Urothelium cell line (cell line): Measurements from ENCODE around the gene LZTFL1.
"Not testable (repeated sequence)": the region's sequence is repeated elsewhere in the genome, so short reads cannot be mapped to it uniquely, and the experiment has no call there.

Source experiments
- DNase-seq: peaks from one replicate; pipeline ENCODE4 v3.0.0; 2011; ENCODE audit warnings: low spot score, mixed read lengths
- FAIRE-seq: peaks from 2 replicates; lab custom pipeline; 2011; peaks lifted over from hg19 to GRCh38; lab: Jason Lieb, UNC

Gene LZTFL1

DNA sequence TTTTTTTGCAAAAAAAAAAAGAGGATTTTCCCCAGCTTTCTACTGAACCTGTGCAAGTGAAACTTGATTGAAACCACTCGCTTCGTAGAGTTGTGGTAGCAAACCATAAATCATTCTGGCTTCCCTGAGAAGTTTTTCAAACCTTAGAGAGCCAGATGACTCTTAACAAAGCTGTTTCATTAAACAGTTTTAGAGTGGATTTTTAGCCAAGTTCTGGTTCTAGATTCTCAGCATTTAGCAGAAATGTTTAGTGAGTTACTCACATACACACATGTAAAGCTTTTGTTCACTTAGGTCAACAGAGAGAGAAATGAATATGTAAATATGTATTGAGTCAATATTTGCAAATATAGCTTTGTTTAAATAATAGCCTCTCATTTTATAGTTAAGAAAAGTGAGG lies 26.3 kb upstream of the LZTFL1 start:
- DNase-seq (no peak), FAIRE-seq (no peak)

DNA sequence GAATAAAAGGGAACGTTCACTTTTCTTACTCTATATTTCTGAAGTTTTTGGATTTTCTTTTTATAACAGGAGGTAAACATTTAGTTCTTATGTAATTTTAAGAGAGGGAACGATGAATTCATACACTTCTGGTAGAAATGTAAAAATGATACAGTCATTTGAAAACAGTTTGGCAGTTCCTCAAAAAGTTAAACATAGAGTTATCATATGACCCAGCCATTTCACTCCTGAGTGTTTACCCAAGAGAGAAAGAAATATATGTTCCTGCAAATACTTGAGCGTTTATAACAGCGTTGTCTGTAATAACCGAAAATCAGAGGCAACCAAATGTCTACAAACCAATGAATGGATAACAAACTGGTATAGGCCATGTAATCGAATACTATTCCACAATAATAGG lies 23.6 kb upstream of the LZTFL1 start:
- DNase-seq: no peak
- FAIRE-seq: no peak

DNA sequence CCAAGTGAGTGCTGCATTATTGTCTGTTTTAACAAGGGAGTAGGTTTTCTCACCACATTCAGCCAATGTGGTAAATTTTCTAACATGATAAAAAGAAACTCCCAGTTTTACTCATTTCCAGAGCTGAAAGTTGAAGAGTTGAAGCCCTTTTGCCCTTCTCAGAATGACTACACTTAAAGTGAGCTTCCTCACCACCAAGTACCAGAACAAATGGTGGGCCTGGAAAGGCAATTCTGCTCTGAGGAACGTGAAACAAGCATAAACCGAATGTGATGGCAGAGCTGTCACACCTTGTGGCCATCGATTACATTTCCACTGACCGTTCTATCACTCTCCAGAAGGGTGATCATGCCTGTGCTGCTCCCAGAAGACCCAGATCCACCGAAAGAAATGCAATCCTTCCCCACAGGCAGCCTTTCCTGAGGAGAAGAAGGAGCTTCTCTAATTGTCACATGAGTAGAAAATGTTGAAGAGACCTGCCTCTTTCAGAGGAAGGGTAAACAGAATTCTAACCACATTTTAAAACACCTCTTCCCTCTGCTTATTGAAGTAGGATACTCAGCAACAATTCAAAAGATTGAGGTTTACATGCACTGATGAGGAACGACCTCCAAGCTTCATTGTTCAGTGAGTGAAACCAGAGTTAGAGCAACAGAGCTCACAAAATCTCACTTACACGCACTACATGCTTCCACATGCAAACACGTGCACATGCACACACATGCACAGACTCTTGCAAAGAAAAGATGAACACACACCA lies 23.0 kb upstream of the LZTFL1 start:
- FAIRE-seq: no peak
- DNase-seq: no peak

DNA sequence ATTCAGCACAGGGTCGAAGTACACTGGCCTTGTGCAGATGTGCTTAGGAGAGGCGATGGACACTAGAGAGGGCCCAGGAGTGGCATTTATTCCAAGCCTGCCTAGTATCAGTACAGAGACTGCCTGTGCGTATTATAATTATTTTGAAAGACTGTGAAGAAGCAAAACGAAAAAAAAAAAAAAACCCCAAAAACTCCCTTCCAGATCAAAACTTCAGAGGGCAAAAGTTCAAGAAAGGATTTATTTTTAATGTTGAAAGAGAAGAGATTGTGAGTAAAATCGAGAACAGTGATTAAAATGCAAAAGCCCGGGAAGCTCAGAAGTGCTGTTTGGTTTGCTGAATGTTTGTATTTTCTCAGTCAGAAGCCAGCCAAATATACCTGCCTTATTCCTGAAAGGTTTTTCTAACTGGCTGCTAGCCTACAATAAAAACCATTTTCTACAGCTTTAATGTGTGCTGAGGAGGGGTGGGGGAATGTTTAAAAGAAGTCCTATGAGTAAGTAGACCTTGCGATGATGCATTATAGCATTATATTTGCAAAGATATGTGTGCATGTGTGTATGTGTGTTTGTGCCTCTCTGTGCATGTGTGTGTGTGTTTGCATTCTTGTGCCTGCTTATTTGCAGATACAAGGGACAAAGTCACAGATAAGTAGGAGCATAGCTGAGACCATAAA lies 19.3 kb upstream of the LZTFL1 start:
- no peak for DNase-seq
- FAIRE-seq: no peak

DNA sequence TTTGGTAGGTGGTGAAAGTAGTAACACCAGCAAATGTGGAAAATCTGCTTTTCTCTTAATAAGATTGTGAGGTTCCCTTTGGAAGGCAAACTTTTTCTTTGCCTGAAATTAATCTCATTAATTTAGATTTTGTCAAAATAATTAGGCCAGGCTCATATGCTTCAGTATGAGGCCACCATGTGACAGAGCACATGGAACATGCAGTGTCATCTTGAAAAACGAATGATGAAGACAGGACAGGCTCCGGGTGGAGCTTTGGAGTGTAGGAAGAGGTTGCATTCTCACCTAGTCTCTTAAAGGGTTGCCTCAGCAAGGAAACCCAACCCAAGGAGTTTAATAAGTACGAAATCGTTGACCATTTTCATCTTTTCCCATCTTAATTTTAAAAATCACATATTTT lies 18.6 kb upstream of the LZTFL1 start:
- DNase-seq (no peak), FAIRE-seq (no peak)

DNA sequence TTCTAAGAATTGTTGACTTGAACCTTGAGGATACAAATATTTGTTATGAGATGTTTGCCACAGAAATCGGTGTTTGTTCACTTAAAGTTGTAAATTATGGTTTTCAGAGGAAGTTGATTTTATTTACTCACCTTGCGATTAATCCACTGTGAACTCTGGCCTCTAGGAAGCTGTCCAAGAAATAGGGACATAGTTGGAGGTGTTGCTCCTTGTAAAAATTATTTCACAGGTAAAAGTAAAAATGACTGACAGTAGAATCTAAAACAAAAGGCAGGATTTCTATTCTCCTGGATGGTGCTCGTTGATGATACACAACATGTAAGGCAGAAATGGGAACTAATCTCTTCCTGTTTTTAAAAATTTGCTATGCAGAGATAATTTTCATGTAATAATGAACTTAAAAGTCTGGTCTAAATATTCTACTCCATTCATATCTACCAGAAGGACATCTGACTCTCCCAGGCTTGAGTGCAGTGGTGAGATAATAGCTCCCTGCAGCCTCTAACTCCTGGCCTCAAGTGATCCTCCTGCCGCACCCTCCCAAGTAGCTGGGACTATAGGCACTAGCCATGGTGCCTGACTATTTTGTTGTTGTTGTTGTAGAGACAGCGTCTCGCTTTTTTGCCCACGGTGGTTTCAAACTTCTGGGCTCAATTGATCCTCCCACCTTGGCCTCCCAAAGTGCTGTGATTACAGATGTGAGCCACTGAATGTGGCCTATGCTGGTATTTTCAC lies 17.1 kb upstream of the LZTFL1 start:
- FAIRE-seq: no peak
- no peak for DNase-seq

DNA sequence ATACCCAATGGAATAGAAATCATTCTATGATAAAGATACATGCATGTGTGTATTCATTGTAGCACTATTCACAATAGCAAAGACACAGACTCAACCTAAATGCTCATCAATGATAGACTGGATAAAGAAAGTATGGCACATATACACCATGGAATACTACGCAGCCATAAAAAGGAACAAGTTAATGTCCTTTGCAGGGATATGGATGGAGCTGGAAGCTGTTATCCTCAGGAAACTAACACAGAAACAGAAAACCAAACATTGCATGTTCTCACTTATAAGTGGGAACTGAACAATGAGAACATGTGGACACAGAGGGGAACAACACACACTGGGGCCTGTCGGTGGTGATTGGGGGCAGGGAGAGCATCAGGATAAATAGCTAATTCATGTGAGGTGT lies 15.1 kb upstream of the LZTFL1 start:
- not testable (repeated sequence) for FAIRE-seq, DNase-seq

DNA sequence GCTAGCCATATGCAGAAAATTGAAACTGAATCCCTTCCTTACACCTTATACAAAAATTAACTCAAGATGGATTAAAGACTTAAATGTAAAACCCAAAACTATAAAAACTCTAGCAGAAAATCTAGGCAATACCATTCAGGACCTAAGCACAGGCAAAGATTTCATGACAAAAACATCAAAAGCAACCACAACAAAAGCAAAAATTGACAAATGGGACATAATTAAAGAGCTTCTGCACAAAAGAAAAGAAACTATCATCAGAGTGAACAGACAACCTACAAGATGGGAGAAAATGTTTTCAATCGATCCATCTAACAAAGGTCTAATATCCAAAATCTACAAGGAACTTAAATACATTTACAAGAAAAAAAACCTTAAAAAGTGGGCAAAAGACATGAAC lies 14.4 kb upstream of the LZTFL1 start:
- DNase-seq, FAIRE-seq: not testable (repeated sequence)

DNA sequence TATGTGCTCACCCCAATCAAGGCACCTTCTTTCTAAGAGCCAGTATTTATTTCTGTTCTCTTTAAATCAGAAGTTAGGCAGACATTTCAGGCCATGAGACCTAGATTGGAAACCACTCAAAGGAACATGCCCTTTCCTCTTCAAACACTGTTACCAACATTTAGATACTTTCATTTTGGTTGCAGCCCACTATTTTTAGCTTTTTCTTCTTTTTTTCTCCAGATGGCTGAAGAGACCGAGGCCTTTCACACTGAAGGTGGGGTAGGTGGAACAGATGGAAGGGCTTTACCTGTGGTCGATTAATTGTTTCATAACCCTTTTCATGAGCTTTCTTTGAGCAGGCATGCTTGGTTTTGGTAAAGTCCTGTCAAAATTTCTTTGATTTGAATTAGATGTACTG lies 10.9 kb upstream of the LZTFL1 start:
- FAIRE-seq (no peak), DNase-seq (no peak)

DNA sequence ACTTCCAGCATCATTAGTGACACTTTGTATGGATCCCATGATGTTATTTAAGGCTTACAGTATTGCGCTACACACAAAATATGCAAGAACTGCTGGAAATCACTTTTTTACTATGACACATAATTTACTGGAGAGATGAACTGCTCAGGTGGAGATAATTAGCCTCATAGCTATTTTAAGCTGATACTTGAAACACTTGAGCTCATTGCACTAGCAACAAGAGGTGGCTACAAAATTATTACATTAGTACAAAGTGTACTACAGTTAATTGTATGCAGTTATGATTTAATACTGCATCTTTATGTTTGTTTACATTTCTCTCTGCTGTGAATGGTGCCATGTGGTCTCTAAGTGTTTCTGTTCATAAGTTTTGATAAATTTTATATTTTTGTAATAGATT lies 6.5 kb upstream of the LZTFL1 start:
- FAIRE-seq: no peak
- DNase-seq: no peak

DNA sequence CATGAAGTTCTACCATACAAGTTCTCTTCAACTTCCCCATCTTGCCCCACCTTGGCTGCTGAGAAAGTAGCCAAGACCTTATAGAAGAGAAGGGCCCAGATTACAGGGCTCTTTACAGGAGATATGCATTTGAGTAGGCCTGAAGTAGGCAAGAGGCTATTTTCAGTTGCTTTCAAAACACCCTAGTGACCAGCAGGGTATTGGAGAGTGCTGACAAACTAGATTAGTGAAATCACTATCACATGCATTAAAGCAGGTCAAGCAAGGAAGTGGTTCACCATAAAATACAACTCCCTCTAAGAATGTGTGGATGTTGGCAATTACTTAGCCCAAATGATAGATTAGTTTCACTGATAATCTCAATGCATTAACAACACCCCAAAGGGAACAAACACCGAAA lies 2.7 kb upstream of the LZTFL1 start:
- no peak for FAIRE-seq
- DNase-seq: no peak

DNA sequence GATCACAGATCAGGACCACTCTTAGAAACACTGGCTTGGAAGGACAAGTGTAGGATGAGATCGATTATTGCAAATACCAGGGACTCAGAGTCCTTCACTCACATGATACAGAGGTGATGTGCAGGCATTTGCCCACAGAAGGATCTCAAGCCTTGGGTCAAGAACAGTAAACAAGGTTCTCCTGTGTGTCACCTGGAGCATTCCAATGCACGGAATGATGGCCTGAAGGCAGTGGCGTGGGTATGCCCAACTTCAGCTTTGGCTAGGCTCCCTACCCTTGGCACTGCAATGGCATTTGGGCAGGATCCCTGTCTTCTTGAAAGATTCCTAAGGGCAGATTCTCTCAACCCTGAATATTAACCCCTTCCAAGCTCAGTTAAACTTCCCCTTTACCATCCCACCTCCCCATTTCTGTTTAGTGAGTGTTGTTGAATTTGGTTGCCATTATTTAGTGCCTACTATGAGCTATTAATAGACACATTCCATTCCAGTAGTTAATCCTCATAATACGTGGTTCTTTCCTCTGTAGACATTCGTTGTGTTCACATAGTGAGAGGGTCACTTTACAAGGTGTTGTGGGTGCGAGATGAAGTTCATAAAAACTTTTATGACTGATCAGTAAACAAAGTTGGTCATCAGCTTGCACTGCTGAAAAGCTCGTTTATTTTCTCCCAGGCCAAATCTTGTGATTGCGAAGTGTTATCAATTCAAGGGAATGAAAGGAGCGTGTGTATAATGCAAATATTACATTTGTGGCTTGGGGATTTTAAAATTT lies 1.1 kb upstream of the LZTFL1 start:
- no peak for DNase-seq
- FAIRE-seq: no peak

DNA sequence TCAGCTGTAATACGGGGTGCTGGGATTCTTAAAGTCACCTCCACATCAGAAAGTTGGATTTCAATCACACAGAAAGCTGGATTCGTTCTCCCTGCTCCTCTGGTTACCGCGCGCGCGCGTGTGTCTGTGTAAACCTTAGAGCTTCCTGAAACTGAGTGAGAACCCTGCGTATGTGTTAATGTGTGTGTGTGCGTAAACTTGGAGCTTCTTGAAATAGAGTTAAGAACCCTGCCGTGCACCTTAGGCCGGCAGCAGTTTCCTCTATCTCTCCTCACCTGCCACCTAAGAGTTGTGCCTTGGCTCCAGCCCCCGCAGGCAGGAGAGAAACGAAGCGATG lies 531 bp downstream of the LZTFL1 start:
- no peak for DNase-seq
- FAIRE-seq: no peak

DNA sequence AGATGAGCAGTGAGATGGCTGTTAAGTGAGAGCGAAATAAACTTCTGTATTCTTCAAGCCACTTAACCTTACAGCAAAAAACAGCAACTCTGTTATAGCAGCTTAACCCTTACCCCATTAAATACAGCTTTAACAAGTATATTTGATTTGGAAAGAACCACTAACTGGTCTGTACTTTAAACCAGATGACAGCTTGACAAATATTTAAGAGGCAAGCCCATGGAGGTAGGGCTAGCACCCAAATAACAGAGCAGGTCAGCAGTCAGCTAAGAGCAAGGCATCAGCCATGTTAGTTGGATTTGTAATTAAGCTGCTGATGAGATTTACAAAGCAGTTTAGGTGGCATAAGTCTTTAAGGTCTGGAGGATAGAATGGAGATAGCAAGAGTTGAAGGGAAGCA lies 3.5 kb downstream of the LZTFL1 start:
- DNase-seq: no peak
- no peak for FAIRE-seq

DNA sequence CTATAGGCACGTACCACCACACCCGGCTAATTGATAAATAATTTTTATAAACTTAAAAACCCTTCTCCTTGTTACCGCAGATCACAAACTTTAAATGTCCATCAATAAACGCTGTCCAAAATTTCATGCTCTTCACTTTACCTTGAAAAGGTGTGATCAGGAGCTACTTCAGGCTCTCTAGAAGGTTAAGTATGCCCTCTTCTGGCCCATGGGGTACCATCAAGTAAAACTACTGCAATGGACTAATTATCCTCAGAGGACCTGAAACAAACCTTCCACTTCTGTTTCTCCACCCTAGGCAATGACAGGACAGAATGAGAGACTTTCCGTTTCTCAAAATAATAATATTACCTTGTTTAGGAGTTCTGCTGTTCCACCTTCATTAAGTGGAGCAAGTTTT lies 9.2 kb downstream of the LZTFL1 start:
- DNase-seq: no peak
- FAIRE-seq: no peak

DNA sequence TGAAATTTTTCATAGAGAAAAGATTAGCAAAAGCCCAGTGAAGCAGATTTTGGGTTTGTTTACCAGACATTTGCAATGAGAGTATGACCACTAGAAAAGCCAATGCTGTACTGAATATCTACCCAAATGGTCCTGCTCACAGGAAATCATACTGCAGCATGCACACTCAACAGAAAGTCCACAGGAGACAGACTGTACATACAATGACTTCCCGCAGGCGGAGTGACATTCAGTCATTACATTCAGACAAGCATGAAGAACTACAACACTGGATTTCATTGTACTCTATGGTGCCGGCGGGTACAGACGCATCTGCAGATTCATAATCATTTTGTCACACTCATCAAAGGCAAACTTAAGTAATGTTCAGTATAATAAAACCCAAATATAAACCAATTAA lies 11.8 kb downstream of the LZTFL1 start:
- no peak for FAIRE-seq

DNA sequence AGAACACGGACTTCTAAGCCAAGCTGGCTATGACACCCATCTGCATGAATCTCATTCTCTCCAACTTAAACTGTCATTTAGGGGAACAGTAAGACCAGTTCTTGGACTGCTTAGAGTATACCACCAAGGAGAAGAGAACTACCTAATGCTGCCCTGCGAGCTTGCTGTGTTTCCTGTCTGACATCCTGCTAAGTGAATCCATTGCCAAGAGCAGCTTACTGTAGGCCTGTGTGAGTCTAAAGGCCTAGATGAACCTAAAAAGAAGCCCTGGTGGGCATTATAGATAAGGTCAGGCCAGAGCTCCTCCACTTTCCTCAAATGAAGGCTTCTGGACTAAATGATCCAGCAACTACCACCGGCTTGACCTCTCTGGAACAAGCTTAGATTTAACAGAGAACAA lies 15.0 kb downstream of the LZTFL1 start:
- FAIRE-seq (peak; percentile 23), DNase-seq (no peak)

More for the DNA sequence above, 11.8 kb downstream of the LZTFL1 start:
- no peak for DNase-seq

DNA sequence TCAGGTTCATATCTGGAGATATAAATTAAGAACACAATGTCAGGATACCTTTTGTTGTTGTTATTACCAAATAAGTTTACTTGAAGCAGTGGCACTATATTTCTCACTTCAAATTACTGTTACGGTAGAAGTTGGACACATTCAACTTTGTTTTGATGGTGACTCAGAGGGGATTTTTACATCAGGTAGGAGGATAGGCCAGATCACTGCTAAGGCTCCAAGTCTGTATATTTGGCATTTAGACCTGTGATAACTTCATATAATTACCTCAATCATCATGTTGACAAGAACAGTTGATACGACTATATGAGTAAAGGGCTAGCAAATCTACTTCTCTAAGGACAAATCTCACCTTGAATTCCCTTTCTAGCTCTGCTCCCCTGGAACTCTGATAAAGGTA lies 15.6 kb downstream of the LZTFL1 start:
- FAIRE-seq (no peak), DNase-seq (no peak)

DNA sequence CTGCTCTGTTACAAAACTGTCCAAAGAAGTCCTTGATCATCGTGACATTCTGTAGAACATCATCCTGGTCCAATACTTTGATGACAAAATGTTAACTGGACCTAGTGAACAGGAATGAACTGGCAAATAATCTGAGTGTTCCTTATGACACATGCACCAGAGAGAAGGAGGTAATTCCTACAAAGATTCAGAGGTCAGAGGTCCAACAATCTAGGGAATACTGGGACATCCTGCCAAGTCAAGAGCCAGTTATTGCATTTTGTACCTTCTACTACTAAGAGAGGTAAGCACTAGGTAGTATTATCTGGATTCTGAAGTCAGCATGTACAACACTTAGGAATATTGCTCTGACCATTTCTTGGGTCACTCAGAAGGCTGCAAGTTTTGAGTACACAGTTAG lies 20.8 kb downstream of the LZTFL1 start:
- no peak for FAIRE-seq

DNA sequence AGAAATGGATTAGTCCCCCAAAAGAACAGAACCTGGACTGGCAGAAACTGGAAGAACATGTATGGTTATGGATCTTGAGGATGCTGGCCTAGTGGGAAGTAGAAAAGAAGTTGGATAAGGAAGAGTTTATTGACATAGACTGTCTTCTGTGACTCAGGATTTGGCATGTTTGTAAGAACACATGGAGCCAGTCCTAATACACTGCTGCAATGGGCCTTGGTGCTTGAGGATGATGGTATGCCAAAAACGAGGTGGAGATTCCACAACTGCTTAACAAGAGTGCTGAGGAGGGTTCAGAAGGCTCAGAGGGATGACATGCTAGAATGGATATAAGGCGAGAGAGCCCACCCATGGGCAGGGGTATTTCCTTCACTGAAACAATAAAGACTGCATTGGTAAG lies 22.4 kb downstream of the LZTFL1 start:
- DNase-seq: no peak
- FAIRE-seq: no peak

More for the DNA sequence above, 20.8 kb downstream of the LZTFL1 start:
- no peak for DNase-seq

DNA sequence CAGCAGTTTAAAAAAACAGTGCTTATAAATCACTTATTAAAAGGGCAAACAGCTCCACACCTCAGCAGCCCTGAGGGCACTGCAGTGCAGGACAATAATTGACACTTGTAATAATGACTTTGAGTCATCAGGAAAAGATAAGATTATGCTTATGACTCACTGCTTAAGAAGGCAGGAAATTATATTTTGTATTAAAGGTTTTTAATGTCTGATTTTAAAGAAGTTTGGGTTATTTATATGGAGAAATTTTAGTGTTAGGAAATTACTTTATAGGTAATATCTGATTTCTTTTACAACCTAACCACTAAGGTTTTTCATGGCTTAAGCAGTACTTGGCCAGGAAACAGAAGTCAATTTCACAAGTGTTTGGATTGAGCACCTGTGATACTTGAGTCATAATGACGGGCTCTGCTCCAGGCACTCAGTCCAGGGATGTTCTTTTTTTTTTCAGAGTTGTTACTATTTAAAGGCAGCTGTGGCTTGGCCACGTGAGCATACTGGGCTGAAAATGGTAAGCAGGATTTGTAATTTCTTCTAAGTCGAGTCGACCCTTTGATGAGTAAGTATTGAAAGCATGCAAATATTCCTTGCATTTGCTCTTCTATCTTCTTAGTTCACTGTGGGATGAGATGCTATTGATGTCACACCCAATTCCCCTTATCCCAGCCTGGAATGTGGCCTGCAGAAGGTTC lies 23.9 kb downstream of the LZTFL1 start:
- FAIRE-seq: no peak
- DNase-seq: peak; percentile 89
